NCI-H1092 (cell line): ENCODE data around the gene MAD1L1.

Experiments used
- DNase-seq: peaks from one replicate; lab custom pipeline; 2025; lab: John Stamatoyannopoulos, UW

Gene MAD1L1

GRCh38 chr7:2115760-2116447 is 116.8 kb downstream of the MAD1L1 start:
- peak; percentile 76 for DNase-seq

- DNase-seq, result no peak
Measured at GRCh38 chr7:2114926-2115759, 117.6 kb downstream of the MAD1L1 start.

DNA sequence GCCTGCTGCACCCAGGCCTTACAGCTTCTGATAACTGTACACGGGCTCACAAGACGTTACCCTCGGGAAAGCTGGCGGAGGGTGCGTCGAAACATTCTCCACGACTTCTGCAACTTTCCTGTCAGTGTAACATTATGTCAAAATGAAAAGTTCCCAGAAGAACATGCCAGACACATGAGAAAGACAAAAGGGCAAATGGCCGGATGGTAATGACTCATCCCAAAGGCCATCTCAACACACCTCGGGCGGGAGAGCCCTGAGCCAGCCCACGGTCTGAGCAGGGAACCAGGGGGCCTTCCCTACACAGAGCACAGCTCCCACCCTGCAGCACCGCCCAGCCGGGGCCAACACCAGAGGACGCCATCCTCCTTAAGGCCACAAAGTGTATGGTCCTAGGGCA is 118.7 kb downstream of the MAD1L1 start:
- no peak for DNase-seq

DNA sequence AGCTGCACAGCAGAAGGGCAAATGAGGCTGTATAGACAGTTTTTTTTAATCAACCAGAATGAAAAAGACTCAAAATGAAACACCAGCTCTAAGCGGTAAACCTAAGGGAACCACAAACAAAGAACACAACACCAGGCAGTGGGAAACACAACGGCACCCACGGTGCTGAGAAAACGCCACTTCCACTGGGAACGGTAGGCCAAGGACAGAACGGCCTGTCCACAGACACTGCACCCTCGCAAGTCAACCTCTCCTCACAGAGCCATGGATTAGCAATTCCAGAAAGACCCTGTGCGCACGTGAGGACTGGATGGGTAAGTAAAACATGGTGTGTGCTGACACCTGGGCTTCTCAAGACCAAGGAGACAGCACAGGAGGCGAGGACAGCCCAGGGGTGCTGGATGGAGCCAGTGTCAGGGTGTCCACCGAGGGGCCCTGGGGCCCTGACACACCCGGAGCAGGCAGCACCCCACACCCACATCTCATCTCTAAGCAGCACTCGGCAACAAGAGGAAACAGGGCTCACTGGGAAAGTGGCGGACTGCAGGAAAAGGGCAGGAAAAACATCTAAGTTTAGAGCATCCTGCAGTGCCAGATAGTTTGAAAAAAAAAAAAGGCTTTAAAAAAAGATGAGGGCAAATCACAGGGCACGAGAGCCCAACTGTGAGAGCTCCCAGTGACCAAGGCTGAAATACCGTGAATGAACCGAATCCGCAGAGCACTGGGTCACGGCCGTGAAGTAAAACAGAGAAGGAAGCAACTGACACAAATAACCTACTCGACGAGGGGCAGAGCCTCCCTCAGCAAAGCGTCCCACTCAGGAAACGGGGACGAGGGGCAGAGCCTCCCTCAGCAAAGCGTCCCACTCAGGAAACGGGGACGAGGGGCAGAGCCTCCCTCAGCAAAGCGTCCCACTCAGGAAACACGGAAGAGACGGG is 120.2 kb downstream of the MAD1L1 start:
- DNase-seq, result no peak

DNA sequence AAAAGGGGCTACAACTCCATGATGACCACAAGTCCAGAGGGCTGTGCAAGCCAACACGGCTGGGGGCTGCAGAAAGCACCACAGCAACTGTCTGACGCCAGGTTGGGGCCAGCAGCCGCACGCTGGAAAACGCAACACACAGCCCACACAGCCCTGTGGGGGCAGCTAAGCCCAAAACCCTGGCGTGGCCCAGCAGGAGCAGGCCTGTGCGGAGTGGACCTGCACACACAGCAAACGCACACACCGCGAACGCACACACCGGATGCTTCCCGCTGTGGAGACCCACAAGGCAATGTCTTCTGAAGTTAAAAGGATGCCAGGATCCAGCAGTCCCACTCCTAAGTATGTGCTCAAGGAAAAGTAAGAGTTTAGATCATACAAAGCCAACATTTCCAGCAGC is 121.2 kb downstream of the MAD1L1 start:
- DNase-seq, result no peak

- DNase-seq, result no peak
Measured at GRCh38 chr7:2110610-2111396, 121.9 kb downstream of the MAD1L1 start.

DNA sequence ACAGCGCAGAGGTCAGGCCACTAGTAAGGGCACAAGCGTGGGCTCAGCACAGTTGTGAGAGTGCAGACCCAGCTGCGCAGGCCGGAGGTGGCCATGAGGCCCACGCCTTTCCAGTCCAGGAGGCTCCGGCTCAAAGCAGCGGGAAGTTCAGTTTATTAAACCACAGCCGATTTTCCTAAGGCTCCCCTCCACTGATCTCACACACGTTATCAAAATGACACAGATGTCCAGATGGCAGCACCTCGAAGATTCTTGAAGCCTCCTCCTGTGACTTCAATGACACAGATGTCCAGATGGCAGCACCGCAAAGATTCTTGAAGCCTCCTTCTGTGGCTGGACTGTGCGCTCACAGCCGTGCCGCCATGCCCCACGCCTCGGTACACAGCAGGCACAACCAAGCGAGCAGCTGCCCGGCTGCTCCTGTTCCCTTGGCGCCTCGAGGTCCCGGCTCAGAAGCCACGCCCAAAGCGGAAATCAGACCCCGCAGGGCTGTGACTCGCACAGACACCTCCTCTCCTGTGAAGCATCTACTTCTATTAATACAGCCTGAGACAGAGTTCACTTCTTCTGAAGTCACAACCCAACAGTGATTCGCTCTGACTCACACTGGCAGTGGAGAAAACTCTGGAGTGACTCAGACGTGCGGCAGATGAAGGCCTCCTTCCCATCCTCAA is 122.7 kb downstream of the MAD1L1 start:
- DNase-seq, result no peak

DNA sequence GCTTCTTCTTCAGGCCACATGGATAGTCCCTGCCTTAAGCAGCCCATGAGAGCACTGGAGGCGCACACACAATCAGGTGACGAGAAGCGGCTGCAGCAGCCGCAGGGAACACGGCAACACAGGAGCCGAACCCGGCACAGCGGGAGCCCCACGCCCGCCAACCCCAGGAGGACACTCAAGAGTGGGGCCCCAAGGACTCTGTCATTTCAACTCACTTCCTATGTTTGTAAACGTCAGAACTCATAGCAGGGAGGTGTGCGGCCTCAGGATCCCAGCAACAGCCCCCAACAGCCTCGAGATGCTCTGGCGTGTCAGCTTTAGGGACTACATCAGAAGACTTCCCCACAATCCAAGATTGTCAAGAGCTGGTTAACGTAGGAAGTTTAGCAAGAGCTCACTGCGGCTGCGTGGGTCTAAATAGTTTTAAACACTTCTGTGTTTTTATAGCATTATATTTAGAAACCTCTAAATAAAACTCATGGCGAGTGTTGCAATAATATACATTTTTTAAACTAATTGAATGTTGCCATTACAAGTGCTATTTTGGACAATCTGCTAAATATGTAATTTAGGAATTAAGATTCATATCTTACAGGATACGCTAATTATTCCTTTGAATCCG is 123.4 kb downstream of the MAD1L1 start:
- no peak for DNase-seq

GRCh38 chr7:2108501-2109250 is 124.1 kb downstream of the MAD1L1 start:
- peak; percentile 49 for DNase-seq

DNA sequence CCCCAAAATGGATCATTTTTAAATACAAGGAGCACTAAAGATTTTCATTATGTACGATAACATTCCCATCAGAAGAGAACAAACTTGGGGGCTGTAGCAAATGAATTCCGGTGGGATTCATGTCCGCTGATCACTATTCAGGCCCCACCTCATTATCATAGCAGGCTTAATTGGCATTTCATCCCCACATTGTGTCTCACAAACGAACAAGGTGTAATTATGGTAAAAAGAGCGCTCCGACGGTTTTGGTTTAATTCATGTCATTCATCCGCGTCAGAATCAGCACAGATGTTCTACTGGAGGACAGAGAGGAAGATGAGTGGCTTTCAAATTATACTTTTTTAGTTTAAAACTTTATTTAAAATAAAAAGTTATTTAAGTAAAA is 124.7 kb downstream of the MAD1L1 start:
- DNase-seq, result no peak

DNA sequence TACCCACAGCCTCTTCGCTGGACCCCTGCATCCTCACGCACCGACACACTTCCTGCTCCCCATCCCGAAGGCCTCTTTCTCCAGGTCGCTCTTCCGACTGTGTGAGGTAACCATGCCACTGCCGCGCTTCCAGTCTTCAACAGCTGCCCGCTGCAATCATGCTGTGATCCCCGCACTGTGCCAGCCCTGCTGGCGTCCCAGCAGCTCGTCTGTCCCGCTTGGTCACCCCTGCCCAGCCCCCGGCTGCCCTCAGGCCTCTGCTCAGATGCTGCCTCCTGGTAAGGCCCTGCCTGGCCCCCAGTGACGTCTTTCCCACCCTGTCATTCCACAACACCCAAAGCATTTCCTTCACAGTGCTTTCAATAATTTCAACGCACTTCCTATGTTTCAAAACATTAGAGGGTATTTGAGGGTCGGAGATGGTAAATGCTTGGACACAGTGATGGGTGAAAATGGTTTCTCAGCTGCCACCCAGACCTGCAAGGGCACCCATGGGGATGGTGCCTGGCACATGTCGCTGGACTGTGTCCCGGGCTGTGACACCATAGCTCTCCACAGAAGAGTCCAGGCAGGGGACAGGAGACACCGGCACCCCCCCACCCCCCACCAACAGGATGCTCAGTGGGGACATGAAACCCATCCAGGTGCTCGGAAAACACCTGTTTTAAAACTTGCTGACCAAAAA is 125.2 kb downstream of the MAD1L1 start:
- DNase-seq, result no peak

DNA sequence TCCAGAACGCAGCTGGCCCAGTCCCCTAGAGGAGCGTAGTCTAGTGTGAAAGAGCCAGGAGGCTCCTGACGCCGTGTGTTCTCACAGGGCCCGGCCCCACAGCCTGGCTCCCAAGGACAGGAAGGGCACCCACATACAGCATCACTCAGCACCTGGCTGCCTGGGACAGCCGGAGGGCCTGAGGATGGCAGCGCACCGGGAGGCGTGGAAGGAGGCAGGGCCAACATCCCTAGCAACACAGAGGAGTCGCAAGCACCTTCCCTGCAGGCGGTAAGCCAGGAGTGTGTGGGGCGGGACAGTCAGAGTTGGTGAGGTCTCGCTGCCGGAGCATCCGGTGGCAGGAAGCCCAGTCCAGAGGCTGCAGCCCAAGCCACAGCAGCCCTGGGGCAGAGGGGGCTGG is 125.8 kb downstream of the MAD1L1 start:
- no peak for DNase-seq

DNA sequence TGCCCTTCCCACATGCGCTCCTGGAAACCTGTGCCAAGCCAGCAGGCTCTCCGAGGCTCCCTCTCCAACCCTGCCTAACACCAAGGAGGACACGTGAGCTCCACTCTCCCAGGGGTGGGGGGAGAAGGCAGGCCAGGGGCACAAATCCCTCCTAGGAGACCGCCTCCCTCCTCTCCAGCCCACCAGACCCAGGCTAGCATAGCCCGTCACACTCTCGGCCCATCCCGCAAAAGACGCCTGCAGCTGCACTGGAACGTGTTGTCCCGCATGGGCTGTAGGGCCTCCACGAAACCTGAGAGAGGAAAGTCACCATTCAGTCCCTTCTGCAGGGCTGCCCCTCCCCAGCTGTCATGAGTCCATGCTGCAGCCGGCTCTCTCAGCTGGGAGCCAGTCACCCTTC is 126.3 kb downstream of the MAD1L1 start:
- DNase-seq, result no peak

DNA sequence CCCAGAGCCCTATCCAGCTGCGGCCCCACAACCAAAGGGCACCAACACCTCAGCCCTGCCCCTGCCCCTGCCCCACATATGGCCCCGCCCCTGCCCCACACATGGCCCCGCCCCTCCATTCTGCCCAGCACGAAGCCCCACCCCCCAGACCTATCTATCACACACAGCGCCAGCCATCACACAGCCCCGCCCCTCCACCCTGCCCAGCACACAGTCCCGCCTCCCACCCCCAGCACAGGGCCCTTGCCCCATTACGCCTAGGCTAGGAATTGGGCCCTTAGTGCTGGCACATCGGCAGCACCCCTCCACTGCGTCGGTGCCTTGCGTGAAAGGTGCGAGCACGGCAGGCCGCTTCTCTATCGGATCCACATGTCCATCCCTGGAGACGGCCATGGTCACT is 126.8 kb downstream of the MAD1L1 start:
- no peak for DNase-seq

- DNase-seq, result no peak
Measured at GRCh38 chr7:2105280-2105679, 127.5 kb downstream of the MAD1L1 start.

DNA sequence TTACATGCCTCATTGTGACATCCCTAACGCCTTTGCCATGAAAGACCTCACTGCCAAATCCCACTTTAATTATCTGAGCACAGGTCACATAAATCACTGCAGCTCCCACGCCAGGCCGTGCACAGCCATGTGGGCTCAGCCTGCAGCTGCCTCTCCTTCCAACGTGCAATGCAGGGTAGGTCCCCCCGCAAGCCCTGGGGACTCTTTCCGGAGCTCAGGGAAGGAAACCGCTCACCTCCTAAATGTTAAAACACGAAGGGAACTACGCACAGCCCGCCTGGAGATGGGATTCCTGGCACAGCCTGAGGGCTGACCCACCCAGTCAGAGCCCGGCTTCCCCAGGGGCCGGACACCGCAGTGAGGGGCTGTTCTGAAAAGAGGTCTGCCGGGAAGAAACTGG is 128.0 kb downstream of the MAD1L1 start:
- no peak for DNase-seq

DNA sequence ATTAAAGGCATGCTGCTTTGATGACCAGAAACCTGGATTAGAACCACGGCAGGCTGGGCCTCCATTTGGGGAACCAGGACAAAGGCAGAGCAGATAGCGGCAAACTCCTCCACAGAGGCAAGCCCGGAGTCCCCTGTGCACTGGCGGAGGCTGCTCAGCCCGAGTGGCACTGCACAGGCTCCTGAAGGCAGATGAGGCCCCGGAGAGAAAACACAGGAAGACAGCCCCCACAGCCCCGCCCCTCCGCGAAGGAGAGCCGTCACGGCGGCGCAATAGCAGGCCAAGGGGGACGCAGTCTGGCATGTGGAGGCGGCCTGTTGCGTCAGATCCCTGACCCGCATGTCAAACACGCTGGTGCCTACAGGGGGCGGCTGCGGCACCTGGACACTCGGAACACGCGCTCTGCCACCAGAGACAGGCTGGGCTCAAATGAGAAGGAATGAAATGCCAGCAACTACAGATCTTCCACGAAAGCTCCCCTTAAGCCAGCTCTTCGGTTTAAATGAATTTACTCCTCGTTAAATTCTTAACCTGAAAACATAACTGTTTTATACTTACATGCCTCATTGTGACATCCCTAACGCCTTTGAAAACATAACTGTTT is 128.5 kb downstream of the MAD1L1 start:
- DNase-seq, result no peak

- no peak for DNase-seq
Measured at GRCh38 chr7:2103071-2103898, 129.5 kb downstream of the MAD1L1 start.
